Measurements from ENCODE around the gene HEPHL1. TPM values are rescaled to one million over a fixed set of nuclear protein-coding genes. Genes with fewer than 3 reads are reported as not detected.
"Not testable (repeated sequence)": the region's sequence is repeated elsewhere in the genome, so short reads cannot be mapped to it uniquely, and the experiment has no call there.

The HEPHL1 gene
- total and polyA plus RNA-seq, 2 donors (not counting 1 experiment from before 2014, with no cell fraction given) = not detected

DNA sequence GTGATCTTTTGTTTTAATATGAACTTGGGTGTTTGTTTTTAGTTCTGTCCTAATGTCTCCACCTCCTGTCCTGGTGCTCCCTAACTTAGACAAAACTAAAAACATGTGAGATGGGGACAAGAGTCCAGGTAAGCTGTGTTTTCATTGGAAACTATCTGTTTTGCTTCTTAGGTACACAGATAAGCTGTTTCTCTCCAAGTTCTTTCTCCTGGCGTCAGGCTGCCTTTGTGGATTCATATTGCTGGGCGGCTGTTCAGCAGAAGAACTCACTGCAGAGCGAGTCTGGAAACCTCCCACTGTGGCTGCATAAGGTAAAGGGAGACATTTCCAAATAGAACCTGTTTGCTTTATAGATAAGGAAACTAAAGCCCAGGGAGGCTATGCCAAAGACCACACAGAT is 132.2 kb downstream of the HEPHL1 start:
- no peak overlapping the region for H3K4me3 ChIP-seq (ENCODE audit: control extremely low read depth in 1 of 5, extremely low read depth in 1 of 5, insufficient read depth in 1 of 5, low read depth in 2 of 5, low read length in 4 of 5)
- no peak overlapping the region for H3K4me2 ChIP-seq (replicated peaks; ENCODE audit: low read depth, low read length, poor library complexity, severe bottlenecking)
- intact Hi-C loops (cut with micrococcal nuclease) = no loop called here
- no peak overlapping the region for H3K9ac ChIP-seq (ENCODE audit: low read length)
- WGBS (ENCODE audit: insufficient coverage) = no CpG with 5 or more reads among the region's 3 CpGs
- TF ChIP-seq CTCF (IDR thresholded peaks at IDR 0.05) (no peak), EZH2 (IDR thresholded peaks at IDR 0.05; ENCODE audit: borderline replicate concordance, insufficient read depth, low read depth, low read length, poor library complexity, severe bottlenecking) (no peak)
- POLR2A ChIA-PET = no interaction called here
- DNase-seq (no peak), ATAC-seq (ENCODE audit: low read depth) (no peak)
- no peaks in the 10 kb centered on the region for H3K27me3 Mint-ChIP-seq
- peaks cover 0 to 8% of the 10 kb centered on the region in 2 experiments for H3K36me3 ChIP-seq (replicated peaks in 1 of 2; ENCODE audit: control extremely low read depth in 1 of 2, control insufficient read depth in 1 of 2, extremely low read depth in 1 of 2, insufficient read depth in 2 of 2, low read length in 1 of 2)
- no peaks in the 10 kb centered on the region for H3K27me3 ChIP-seq (replicated peaks in 1 of 4; ENCODE audit: control extremely low read depth in 1 of 4, control insufficient read depth in 3 of 4, insufficient read depth in 4 of 4, low read length in 3 of 4)
- H3K4me3 Mint-ChIP-seq = no peak overlapping the region
- no peak overlapping the region for H3K27ac Mint-ChIP-seq
- H3K4me1 ChIP-seq (ENCODE audit: control insufficient read depth in 2 of 2, insufficient read depth in 2 of 2, low read length in 2 of 2) = peaks cover 26 to 38% of the 10 kb centered on the region in 2 donors
- H3K79me2 ChIP-seq (ENCODE audit: control insufficient read depth, insufficient read depth, low read length) = peaks cover 37% of the 10 kb centered on the region
- H3K27ac ChIP-seq (ENCODE audit: low read length in 2 of 2) = peak overlapping the region in 1 of 2 donors; percentile 38
- no peaks in the 10 kb centered on the region for H3K9me3 ChIP-seq (ENCODE audit: control extremely low read depth in 1 of 3, control insufficient read depth in 2 of 3, insufficient read depth in 1 of 3, low read length in 2 of 3)
- H2AFZ ChIP-seq (ENCODE audit: insufficient read depth, low read depth, low read length, poor library complexity, severe bottlenecking) = no peak overlapping the region
- CTCF ChIA-PET = no interaction called here
- peaks cover 61% of the 10 kb centered on the region for H3K4me1 Mint-ChIP-seq
- peaks cover 43% of the 10 kb centered on the region for H4K20me1 ChIP-seq (ENCODE audit: control insufficient read depth, insufficient read depth, low read length, poor library complexity, severe bottlenecking)
- no peaks in the 10 kb centered on the region for H3K9me3 Mint-ChIP-seq (ENCODE audit: insufficient read depth)

- peaks cover 0 to 8% of the 10 kb centered on the region in 2 experiments for H3K36me3 ChIP-seq (replicated peaks in 1 of 2; ENCODE audit: control extremely low read depth in 1 of 2, control insufficient read depth in 1 of 2, extremely low read depth in 1 of 2, insufficient read depth in 2 of 2, low read length in 1 of 2)
- peak overlapping the region in 1 of 2 donors; percentile 38 for H3K27ac ChIP-seq (ENCODE audit: low read length in 2 of 2)
- H3K9ac ChIP-seq (ENCODE audit: low read length) = no peak overlapping the region
- Mint-ChIP-seq H3K27me3 (no peaks in the 10 kb centered on the region), H3K27ac (peak overlapping the region; percentile 13), H3K4me3 (no peak overlapping the region), H3K4me1 (peaks cover 58% of the 10 kb centered on the region), H3K9me3 (ENCODE audit: insufficient read depth) (no peaks in the 10 kb centered on the region)
- H3K9me3 ChIP-seq (ENCODE audit: control extremely low read depth in 1 of 3, control insufficient read depth in 2 of 3, insufficient read depth in 1 of 3, low read length in 2 of 3) = no peaks in the 10 kb centered on the region
- H3K4me1 ChIP-seq (ENCODE audit: control insufficient read depth in 2 of 2, insufficient read depth in 2 of 2, low read length in 2 of 2) = peaks cover 26 to 36% of the 10 kb centered on the region in 2 donors
- H3K27me3 ChIP-seq (replicated peaks in 1 of 4; ENCODE audit: control extremely low read depth in 1 of 4, control insufficient read depth in 3 of 4, insufficient read depth in 4 of 4, low read length in 3 of 4) = no peaks in the 10 kb centered on the region
- CTCF ChIA-PET = interaction anchor here (0.7 kb wide), 1 partner anchor 234 kb away, joined by 4 read pairs; no protein-coding TSS in a partner anchor
- peaks cover 28% of the 10 kb centered on the region for H3K79me2 ChIP-seq (ENCODE audit: control insufficient read depth, insufficient read depth, low read length)
- POLR2A ChIA-PET = no interaction called here
- H4K20me1 ChIP-seq (ENCODE audit: control insufficient read depth, insufficient read depth, low read length, poor library complexity, severe bottlenecking) = peaks cover 43% of the 10 kb centered on the region
- intact Hi-C loops (cut with micrococcal nuclease) = no loop called here
- no peak for TF ChIP-seq EZH2 (IDR thresholded peaks at IDR 0.05; ENCODE audit: borderline replicate concordance, insufficient read depth, low read depth, low read length, poor library complexity, severe bottlenecking)
- TF ChIP-seq CTCF (IDR thresholded peaks at IDR 0.05) = no peak
- whole genome bisulfite sequencing (ENCODE audit: insufficient coverage) = no CpG with 5 or more reads among the region's 3 CpGs
- H3K4me2 ChIP-seq (replicated peaks; ENCODE audit: low read depth, low read length, poor library complexity, severe bottlenecking) = peak overlapping the region; percentile 18
- ATAC-seq (ENCODE audit: low read depth) = no peak
- H3K4me3 ChIP-seq (ENCODE audit: control extremely low read depth in 1 of 5, extremely low read depth in 1 of 5, insufficient read depth in 1 of 5, low read depth in 2 of 5, low read length in 4 of 5) = no peak overlapping the region
- DNase-seq = no peak
- H2AFZ ChIP-seq (ENCODE audit: insufficient read depth, low read depth, low read length, poor library complexity, severe bottlenecking) = no peak overlapping the region
Measured at GRCh38 chr11:94154095-94154856, 133.1 kb downstream of the HEPHL1 start.

DNA sequence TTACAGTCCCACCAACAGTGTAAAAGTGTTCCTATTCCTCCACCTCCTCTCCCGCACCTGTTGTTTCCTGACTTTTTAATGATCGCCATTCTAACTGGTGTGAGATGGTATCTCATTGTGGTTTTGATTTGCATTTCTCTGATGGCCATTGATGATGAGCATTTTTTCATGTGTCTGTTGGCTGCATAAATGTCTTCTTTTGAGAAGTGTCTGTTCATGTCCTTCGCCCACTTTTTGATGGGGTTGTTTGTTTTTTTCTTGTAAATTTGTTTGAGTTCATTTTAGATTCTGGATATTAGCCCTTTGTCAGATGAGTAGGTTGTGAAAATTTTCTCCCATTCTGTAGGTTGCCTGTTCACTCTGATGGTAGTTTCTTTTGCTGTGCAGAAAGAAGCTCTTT is 136.2 kb downstream of the HEPHL1 start:
- H3K9me3 ChIP-seq (ENCODE audit: control extremely low read depth in 1 of 3, control insufficient read depth in 2 of 3, insufficient read depth in 1 of 3, low read length in 2 of 3); POLR2A ChIA-PET; H3K4me3 Mint-ChIP-seq; H3K27ac Mint-ChIP-seq; CTCF ChIA-PET; ATAC-seq (ENCODE audit: low read depth); H3K27me3 Mint-ChIP-seq; H3K27me3 ChIP-seq (replicated peaks in 1 of 4; ENCODE audit: control extremely low read depth in 1 of 4, control insufficient read depth in 3 of 4, insufficient read depth in 4 of 4, low read length in 3 of 4); H3K9ac ChIP-seq (ENCODE audit: low read length); H2AFZ ChIP-seq (ENCODE audit: insufficient read depth, low read depth, low read length, poor library complexity, severe bottlenecking); H3K9me3 Mint-ChIP-seq (ENCODE audit: insufficient read depth); H3K27ac ChIP-seq (ENCODE audit: low read length in 2 of 2); H3K4me2 ChIP-seq (replicated peaks; ENCODE audit: low read depth, low read length, poor library complexity, severe bottlenecking); intact Hi-C loops (cut with micrococcal nuclease); H3K4me3 ChIP-seq (ENCODE audit: control extremely low read depth in 1 of 5, extremely low read depth in 1 of 5, insufficient read depth in 1 of 5, low read depth in 2 of 5, low read length in 4 of 5); DNase-seq; H3K36me3 ChIP-seq (replicated peaks in 1 of 2; ENCODE audit: control extremely low read depth in 1 of 2, control insufficient read depth in 1 of 2, extremely low read depth in 1 of 2, insufficient read depth in 2 of 2, low read length in 1 of 2): not testable (repeated sequence)
- Histone ChIP-seq H3K4me1 (ENCODE audit: control insufficient read depth in 2 of 2, insufficient read depth in 2 of 2, low read length in 2 of 2) (peaks cover 9 to 15% of the 10 kb centered on the region in 2 donors), H3K79me2 (ENCODE audit: control insufficient read depth, insufficient read depth, low read length) (peaks cover 23% of the 10 kb centered on the region), H4K20me1 (ENCODE audit: control insufficient read depth, insufficient read depth, low read length, poor library complexity, severe bottlenecking) (peaks cover 19% of the 10 kb centered on the region)
- no CpG with 5 or more reads among the region's 3 CpGs for WGBS (ENCODE audit: insufficient coverage)
- peaks cover 55% of the 10 kb centered on the region for H3K4me1 Mint-ChIP-seq

Measured in B cell (primary cell).